Measurements from ENCODE around the gene MOB1A.
"Not testable (repeated sequence)": the region's sequence is repeated elsewhere in the genome, so short reads cannot be mapped to it uniquely, and the experiment has no call there.

Gene MOB1A

DNA sequence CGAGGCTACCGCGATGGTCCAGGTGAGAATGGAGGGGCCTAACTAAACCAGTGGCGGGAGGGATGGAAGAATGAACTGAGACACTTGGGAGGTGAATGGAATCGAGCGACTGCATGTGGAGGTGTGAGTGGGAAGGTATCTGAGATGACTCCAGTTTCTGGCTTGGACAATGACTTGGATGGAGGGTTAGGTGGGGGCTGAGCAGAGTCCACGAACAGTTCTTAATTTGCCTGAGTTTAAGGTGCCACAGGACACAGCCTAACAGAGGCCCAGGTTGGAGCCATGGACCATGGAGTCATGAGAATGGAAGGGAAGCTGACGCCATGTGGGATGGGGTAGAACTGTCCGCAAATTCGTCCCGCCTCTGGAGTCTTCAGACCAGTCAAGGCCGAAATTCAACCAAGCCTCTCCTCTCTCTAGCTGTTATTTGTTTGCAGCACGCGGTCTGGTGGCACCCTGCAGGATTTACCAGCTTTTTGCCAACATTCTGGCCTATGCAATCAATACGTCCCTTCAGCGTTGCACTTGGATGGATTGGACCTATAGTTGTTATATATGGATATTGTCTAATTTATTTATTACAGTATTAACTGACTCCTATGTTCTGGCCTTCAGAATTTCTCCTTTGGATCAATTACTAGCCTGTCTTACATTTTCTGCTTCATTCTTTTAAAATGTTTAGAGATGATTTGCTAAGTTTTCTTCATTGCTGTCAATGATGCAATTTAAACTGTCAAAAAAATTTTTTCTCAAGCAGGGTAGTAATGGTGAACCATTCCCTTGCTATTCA lies 30.0 kb downstream of the MOB1A start:
- DNase-seq: no peak

DNA sequence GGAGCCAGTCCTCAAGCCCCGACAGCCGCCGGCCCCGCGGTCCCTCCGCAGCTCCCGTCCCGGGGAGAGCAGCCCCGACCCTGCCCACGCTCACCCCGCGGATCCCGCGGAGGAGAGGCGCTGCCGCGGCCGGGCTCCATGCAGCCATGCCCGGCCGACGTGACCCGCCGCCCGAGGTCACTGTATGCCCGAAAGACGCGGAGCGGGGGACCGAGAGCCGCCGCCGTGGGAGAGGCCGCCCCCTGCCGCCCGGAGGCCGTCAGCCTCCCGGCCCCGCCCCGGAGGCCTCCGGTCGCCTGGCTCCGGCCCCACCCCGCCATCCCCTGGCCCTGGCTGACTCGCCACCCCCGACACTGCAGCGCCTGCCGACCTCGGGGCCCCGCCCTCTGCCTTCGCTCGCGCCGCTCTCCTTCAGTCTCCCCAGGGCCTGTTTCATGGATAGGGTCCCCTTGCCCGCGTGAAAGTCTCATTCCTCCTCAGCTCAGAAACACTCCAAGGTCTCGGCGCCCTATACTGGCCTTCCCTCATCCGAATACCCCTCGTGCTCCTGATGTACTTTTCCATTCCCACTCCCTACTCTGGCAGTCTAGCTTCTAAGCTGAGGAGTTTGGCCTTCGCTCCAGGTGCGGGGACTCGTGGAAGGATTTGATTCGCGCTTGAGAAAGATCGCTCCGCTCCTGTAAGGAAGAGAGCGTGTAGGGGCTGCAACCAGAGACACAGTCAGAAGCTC lies 30.8 kb downstream of the MOB1A start, which contains the start of gene BOLA3:
BOLA3 (minus strand) TSS at position 186 of the 730 bp plus-strand sequence; CDS start at position 148, 38 bp downstream.
- DNase-seq: peak; percentile 69

DNA sequence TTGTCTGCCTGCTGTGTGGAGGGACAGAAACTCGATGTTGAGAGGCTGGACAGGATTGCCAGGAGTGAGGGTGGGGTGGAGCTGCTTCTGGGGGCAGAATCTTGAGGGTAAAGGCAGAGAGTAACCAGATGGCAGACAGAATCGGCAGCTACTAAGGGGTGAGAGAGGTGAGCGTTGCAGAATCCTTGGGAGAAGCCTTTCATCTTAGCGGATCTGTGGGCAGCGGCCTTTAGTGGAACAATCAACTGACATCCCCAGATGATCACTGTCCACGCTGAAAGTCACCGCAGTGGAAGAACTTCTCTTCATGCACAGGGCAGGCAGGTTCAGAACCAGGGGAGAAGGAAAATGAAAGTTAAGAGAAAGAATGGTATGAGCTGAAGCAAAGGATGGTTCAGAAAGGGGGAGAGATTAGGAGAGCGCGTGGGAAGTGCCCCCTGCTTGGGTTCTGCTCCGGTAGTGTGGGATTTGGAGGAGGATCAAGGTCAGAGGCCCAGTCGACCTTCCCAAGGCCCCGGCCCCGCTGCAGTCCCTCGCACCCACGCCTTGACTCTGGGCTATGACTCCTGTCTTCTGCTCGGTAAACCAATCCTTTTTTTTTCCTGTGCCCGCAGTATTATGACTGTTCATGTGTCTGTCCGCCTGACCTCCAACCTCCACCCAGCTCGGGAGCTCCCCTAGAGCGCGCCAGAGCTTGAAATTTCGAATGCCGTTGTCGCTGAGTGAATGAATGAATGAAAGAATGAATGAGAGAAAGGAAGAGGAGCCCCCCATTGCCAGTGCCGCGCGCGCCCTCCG lies 31.6 kb downstream of the MOB1A start:
- no peak for DNase-seq

DNA sequence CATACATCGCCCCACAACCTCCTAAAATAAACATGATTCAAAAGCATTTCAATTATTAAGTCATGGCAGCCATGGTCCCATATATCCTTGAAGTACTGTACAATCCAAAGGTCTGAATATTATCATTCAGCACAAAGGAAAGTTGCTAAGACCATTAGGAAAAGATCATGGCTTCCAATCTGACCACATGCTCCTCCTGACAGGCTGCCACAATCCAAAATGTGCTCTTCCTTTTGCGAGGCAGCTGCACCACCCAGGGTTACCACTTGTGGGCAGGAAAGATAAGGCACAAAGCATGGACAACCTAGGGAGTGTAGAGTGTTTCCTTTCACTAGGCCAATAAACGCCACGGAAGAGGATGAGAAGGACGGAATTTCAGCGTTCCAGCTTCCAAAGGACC lies 36.3 kb downstream of the MOB1A start:
- DNase-seq: no peak

DNA sequence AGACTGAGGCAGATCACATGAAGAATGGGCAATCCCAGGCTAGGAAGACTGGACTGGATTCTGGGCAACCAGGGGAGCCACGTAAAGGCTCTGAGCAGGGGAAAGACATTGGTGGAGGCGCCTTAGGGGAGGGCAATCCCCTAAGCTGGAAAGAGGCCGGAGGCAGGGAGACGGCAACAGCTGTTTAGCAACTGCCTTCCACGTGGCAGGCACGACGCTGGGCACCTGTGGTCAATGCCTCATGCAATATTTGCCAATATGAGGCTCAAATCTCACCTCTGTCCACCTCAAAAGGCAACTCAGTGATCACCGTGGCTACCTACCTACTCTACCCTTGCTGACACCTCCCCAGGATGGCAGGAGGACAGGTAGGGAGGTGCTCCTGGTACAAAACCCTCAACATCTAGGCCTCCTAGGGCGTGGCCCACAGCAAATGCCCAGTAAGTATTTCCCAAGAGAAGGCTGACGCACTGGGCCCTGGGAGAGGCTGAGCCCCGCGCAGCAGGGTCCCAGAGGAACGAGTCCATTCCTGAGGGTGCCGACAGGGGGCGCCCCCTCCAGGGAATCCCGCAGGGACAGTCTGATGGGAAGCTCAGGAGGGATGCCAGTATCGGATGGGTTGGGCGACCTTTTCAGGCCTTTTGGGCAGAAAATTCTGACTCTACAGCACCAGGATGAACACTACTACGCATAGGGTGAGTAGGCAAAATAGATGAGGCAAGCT lies 39.9 kb downstream of the MOB1A start:
- no peak for DNase-seq

DNA sequence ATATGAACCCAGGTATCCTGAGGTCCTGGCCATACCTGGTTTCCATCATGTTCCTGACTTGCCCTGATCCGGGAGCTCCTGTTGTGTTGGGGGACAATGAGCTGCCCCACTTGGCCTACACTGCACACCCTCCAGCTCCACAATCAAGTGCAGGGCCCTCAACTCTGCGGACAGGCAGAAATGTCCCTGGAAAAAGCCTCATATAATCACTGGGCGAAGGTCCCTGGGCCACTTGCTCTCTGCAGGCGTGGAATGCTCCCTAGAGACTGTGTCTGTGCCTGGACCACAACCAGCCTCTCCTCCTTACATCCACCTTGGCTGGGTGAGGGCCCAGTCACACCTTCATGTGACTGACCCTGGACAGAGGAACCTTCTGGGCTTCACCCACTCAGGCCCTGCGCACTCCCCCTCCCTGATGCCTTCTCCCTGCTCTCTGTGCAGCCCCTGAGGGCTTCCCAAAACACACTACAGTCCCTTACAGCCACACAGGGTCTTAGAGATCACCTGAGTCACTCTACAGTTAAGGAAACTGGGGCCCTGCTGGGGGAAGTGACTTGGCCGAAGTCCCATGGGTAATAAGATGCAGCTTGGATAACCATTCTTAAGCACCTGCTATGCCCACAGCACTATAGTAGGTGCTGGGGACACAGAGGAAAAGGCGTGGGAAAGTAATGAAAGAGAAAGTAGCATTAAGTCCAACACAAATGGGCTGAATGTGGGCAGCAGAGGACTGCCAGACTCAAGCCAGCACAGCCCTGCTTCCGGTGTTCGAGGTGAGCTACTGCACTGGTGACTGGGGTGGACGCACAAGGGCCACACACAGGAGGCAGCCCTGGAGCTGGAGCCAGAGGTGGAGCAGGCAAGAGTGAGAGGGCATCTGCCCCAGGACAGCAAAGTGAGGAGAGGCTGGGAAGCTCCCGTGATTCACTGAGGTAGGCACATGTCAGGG lies 40.8 kb downstream of the MOB1A start:
- DNase-seq: no peak

DNA sequence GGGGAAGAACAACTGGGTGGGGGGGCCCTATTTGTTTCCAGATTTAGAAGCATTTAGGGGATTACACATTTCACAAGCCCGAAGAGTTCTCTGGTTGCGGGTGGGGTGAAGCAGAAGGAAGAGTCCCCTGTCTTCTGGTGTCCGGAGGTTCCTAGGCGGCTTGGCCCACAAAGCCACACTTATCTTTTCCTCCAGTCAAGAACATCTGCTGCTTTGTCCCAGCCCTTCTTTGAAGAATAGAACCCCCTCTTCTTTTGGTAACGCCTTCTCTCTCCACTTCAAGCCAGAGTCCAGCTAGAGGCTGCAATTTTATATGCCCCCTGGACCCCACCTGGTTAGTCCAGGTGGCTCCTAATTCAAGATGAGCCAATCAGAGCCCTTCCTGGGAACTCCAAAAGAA lies 46.8 kb downstream of the MOB1A start:
- DNase-seq: no peak

DNA sequence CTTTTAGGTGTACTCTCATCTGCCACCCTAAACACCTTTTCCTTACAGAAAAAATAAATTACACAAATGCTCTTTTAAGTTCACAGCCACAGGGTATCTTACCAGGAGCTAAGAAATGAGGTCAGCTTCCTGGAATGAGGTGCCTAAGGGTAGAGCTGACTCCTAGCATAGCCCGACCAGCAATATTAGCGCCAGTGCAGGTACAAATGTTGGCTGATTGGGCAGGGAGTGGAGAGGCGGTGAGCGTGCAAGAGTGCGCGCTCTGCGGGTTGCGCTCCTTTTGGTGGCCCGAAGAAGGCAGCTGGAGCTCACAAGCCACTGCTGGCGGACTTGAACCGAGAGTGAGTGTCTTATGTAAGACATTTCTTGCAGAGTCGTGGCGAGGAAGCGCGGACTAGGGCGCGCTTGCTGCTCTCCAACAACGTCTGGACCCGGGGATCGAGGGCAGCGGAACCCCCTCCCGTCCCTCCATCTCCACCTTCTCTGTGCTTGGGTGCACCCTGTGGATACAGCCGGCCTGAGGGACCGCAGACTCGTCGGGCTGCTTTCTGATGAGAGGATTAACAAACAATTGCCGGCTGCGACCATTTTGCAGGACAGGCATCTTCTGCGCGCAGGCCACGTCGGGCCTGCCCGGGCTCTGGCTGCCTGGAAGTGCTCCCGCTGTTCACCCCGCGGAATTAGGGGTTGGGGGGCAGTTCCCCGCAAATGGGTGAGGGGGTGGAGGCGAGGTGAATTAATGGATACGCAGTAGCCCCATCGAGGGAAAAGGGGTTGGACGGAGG lies 48.3 kb downstream of the MOB1A start:
- no peak for DNase-seq

DNA sequence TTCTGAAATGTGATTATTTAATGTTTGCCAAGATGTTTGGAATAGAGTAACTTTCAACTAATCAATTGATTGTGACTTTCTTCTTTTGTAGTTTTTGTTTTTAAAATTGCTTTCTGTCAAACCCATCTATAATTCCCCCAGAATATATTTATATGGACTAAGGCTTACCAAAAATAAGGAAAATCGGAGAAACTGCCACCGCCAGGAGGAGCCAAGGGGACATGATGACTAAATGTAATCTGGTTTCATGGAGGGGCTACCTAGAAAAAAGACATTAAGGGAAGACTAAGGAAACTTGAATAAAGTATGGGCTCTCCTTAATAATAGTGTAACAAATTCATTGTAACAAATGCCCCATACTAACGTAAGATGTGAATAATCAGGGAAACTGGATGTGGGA lies 50.5 kb downstream of the MOB1A start:
- no peak for DNase-seq

DNA sequence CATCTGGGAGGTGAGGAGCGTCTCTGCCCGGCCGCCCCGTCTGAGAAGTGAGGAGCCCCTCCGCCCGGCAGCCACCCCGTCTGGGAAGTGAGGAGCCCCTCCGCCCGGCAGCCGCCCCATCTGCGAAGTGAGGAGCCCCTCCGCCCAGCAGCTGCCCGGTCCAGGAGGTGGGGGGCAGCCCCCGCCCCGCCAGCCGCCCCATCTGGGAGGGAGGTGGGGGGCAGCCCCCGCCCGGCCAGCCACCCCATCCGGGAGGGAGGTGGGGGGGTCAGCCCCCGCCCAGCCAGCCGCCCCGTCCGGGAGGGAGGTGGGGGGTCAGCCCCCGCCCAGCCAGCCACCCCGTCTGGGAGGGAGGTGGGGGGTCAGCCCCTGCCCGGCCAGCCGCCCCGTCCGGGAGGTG lies 54.7 kb downstream of the MOB1A start:
- DNase-seq: not testable (repeated sequence)

DNA sequence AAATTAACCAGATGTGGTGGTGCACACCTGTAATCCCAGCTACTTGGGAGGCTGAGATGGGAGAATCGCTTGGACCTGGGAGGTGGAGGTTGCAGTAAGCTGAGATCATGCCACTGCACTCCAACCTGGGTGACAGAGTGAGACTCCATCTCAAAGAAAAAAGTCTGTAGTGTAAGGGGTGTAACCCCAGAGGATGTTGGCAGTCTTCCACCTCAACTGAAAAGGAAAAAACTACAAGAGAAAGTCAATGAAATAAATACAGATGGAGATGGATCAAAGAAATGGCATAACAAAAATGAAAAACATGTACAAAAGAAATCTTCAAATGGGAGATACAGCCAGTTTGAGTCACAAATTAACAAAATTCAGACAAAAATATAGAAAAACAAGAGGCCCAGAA lies 56.8 kb downstream of the MOB1A start:
- not testable (repeated sequence) for DNase-seq

DNA sequence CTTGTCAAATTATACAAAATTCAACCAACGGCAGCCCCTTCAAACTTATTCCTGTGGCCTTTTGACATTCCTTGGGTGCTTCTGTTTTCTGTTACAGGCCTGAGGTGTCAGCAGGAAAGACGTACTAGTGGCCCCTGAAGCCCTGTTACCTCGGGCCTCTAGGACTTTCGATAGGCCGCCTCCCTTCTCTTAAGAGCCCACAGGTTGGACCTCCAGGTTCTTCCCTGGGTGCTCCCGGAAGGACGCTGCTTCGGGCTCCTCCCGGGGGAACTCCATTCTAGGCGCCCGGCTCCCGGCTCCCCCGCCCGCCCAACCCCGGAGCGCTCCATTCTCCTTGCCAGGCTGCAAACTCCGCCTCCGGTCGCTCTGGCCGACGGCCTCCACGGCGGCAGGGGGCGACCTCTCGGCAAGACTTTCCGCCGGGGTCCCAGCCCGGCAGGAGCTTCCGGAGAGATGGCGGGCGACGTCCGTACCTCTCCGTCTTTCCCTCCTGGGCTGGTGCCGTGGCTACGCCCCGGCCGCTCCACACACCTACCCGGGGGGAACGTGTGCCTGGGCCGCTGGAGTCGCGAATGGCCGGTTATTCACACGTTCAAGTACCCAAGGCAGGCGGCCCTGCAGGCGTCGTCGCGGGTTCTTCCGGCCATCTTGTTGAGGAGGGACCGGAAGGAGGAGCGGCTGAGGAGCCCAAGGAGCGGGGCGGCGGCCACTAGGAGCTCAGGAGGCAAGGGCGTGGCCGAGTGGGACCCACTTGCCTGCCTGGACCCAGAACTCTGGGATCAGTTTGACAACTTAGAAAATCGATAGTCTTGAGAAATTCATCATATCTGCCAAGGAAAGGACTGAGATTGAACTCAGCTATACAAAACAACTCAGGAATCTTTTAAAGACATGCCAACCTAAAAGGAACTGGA lies 58.5 kb downstream of the MOB1A start:
- peak; percentile 73 for DNase-seq

DNA sequence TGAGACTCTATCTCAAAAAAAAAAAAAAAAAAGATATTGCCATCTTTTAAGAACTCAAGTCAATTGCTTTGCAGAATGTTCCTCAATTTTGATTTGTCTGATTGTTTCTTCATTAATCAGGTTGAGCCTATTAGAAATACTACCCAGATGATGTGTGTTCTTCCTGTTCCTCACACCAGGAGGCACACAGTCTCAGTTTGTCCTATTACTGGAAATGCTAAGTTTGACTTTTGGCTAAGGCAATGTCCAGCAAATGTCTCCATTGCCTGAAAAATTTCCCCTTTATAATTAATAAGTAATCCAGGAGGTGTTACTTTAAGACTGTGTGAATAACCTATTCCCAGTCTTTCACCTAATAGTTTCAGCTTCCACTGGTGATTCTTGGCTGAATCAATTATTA lies 59.3 kb downstream of the MOB1A start:
- DNase-seq: no peak

DNA sequence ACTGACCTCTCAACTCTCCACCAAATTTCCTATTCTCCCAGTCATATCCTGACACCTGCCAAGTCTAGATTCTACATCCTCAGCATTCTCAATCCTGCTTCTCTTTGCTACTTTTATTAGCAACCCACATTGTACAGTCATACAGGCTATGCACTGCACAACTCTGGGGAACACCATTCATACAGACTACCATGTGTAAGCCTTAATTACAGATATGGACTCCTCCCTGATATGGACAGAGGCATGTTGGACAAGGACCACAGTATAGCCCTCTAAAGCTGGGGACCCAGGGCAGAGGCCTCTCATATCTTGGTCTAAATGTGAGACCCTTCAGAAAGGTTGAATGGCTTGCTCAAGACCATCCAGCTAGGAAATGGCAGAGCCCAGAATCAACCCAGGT lies 67.3 kb downstream of the MOB1A start:
- DNase-seq: no peak

DNA sequence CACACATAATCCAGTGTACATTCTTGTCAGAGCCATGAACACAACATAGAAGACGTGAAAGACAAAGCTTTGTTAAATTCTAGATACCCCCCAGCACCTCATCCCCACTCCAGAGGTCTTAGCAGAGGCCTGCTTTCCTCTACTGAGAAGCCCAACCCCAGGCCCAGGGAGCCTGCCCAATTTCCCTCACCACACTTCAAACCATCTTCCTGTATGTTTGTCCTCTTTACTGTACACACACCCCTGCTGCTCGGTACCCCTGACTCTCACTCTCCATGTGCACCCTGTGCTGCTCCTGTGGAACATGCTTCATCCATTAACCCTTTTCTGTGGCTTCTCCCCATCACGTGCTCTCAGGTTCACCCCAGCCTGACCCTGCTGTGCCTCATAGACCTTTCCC lies 68.1 kb downstream of the MOB1A start:
- DNase-seq: no peak

DNA sequence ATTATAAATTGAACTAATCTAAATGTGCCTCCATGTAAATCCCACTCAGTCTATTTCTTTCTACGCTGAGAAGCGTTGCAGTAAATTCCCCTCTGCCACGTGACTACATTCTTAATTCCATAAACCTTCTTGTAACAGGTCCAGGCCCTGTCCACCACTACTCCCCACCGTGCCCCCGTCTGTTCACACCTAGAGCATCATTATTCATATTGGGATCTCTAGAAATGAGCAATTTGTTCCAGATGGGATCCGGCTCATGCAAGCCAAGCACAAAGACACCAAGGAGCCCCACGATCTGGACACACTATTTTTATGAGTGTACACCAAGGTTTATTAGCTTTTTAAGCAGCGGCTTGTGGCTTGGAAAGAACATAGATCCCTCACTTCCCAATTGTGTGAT lies 69.1 kb downstream of the MOB1A start:
- no peak for DNase-seq

DNA sequence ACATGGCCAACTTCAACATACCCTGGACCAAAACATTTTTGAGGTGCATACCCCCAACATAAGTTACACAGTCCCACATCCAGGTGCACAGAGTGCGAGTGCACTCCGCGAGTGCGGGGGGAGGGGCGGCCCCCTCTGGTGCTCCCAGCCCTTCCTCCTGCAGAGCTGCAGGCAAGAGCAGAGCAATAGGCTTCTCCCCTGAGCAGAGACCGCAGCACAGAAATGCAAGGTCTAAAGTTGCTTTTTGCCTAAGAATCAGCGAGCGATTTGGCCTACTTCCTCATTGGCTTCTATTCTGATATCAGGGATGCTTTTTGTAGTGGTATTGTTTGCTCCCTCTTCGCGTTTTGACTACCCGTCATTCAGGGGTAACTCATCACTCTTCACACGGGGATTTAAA lies 71.6 kb downstream of the MOB1A start:
- no peak for DNase-seq

DNA sequence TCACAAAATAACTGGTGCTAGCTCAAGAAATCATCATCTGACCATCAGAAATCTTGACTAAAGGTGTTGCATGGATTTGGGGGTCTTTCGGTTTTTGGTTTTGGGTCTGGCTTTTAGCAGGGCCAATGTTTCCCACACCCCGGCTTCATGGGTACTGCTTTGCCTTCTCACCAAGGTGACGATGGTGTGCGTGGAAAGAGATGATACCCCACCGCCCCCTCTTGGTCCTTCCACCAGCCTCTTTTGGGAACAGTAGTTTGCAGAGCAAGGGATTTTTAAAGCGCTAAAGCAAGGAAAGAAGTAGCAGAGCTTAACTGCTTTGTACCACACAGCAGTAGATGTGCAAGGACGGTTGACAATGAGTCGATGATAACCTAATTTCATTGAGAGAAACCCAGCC lies 73.3 kb downstream of the MOB1A start:
- no peak for DNase-seq

DNA sequence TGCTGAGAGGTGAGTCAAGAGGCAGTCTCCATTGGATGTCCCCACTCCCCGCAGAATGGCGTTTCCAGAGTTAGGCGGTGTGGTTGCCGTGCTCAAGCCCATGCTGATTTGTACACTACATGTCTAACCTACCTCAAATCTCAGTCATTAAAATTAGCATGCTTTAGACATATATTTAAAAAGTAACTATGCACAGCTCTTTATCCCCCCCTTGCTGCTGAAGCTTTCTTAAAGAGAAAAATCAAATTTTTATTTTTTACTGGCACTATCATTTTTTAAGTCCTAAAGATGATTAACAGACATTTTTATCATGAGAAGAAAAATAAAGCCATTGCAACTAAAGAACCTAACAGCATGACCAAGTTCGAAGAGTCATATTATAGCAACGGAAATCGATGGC lies 73.8 kb downstream of the MOB1A start:
- no peak for DNase-seq

DNA sequence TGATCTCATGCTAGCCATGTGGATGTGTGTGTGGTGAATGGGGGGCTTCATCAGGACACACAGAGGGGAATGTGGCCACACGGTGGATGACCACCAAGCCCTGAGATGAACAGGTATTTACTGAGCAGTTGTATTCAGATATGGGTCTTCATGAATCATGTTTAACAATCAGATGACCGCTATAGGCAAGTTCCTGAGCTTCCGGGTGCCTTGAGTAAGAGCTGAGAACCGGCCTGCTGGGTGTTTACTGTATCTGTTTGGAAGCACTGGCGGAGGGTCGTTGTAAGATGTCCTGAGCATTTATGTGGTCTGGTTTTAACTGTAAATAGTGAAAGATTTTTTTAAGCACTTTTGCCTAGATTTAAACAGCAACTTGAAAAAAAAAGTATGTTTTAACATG lies 74.9 kb downstream of the MOB1A start:
- no peak for DNase-seq

Measured in activated CD4-positive, alpha-beta T cell treated with anti-CD3 and anti-CD28 coated beads for 1 hour (primary cell).